Lower leg skin (tissue), 3 donors: Measurements from ENCODE around the gene FAM131C.

Experiments
- CTCF ChIP-seq, 3 donors: fragments of 450-650 bp; IDR thresholded peaks; one replicate each; pipeline ENCODE4 v1.5.1; 2016; ENCODE audit warnings: antibody characterized with exemption in 3 of 3, mild to moderate bottlenecking in 3 of 3, moderate library complexity in 2 of 3
- POLR2A ChIP-seq, 2 donors: fragments of 450-650 bp; IDR thresholded peaks; one replicate each; pipeline ENCODE4 v1.6.1; 2016 to 2017; ENCODE audit warnings: antibody characterized with exemption in 2 of 2, mild to moderate bottlenecking in 1 of 2, moderate library complexity in 1 of 2

- TF ChIP-seq CTCF (IDR thresholded peaks at IDR 0.05) (no peak), POLR2A (IDR thresholded peaks at IDR 0.05) (no peak)
Measured at GRCh38 chr1:16015491-16015890, 58.0 kb downstream of the FAM131C start.
